ENCODE measurements around the gene TRIM25.

DNA sequence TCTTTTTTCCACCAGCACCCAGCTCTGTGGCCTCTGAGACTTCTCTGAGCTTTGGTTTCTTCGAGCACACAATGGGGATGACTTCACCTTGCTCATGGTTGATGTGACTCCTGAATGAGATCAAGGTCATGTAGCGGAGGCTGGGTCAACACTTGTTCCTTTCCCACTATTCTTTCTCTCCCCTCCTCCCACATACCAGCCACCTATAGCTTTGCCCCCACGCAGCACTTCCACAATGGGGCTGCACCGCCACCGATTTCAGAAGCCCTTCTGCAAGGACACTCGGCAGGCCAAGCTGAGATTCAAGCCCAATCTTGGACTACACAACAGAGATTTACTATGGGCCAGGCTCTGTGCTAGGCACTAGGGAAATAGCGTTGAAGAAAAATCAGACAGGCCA is 14.4 kb downstream of the TRIM25 start:
- TF ChIP-seq JUND (IDR thresholded peaks at IDR 0.05) (no peak), MEF2A (IDR thresholded peaks at IDR 0.05; ENCODE audit: borderline replicate concordance, low read depth) (no peak), RFX5 (IDR thresholded peaks at IDR 0.05; ENCODE audit: low read length) (no peak)
- TF ChIP-seq, protein P1, sequence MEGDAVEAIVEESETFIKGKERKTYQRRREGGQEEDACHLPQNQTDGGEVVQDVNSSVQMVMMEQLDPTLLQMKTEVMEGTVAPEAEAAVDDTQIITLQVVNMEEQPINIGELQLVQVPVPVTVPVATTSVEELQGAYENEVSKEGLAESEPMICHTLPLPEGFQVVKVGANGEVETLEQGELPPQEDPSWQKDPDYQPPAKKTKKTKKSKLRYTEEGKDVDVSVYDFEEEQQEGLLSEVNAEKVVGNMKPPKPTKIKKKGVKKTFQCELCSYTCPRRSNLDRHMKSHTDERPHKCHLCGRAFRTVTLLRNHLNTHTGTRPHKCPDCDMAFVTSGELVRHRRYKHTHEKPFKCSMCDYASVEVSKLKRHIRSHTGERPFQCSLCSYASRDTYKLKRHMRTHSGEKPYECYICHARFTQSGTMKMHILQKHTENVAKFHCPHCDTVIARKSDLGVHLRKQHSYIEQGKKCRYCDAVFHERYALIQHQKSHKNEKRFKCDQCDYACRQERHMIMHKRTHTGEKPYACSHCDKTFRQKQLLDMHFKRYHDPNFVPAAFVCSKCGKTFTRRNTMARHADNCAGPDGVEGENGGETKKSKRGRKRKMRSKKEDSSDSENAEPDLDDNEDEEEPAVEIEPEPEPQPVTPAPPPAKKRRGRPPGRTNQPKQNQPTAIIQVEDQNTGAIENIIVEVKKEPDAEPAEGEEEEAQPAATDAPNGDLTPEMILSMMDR (IDR thresholded peaks at IDR 0.05) = no peak
